ENCODE data around the gene OR10C1. TPM values are rescaled to one million over a fixed set of nuclear protein-coding genes. Genes with fewer than 3 reads are reported as not detected.

OR10C1 gene, protein sequence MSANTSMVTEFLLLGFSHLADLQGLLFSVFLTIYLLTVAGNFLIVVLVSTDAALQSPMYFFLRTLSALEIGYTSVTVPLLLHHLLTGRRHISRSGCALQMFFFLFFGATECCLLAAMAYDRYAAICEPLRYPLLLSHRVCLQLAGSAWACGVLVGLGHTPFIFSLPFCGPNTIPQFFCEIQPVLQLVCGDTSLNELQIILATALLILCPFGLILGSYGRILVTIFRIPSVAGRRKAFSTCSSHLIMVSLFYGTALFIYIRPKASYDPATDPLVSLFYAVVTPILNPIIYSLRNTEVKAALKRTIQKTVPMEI
- not detected in 2 replicates for total RNA-seq
- long read RNA-seq, result 0 reads

DNA sequence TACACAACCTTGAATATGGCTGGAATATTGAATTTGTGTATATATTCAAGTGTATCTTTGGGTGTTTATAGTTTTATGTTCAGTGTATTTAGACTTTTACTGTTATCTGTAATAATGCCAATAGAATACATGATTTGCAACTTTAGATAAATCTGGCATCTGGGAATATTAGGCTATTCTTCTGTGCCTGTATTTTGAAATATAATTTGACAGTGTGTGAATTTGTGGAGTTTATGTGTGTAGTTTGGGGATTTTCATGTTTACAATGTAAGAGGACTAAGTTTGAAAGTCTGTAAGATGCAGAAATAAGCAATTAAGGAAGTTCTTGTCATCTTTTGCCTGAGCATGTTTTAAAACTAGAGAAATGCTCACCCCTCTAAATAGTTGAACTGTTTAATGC is at the start of gene OR10C1:
Gene OR10C1 (plus strand): TSS at position 301 of the 400 bp plus-strand sequence. CDS start 710 bp downstream, outside the sequence.
- TF ChIP-seq, protein P1, sequence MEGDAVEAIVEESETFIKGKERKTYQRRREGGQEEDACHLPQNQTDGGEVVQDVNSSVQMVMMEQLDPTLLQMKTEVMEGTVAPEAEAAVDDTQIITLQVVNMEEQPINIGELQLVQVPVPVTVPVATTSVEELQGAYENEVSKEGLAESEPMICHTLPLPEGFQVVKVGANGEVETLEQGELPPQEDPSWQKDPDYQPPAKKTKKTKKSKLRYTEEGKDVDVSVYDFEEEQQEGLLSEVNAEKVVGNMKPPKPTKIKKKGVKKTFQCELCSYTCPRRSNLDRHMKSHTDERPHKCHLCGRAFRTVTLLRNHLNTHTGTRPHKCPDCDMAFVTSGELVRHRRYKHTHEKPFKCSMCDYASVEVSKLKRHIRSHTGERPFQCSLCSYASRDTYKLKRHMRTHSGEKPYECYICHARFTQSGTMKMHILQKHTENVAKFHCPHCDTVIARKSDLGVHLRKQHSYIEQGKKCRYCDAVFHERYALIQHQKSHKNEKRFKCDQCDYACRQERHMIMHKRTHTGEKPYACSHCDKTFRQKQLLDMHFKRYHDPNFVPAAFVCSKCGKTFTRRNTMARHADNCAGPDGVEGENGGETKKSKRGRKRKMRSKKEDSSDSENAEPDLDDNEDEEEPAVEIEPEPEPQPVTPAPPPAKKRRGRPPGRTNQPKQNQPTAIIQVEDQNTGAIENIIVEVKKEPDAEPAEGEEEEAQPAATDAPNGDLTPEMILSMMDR (IDR thresholded peaks at IDR 0.05; ENCODE audit: unreplicated experiment), result no peak
- peaks cover 29% of the 10 kb centered on the region for H3K27me3 Mint-ChIP-seq
- no peak within 1 kb of the TSS for H3K4me3 Mint-ChIP-seq (ENCODE audit: low read depth)
- H3K27ac Mint-ChIP-seq, result peak within 1 kb of the TSS; percentile 21
- H3K9me3 Mint-ChIP-seq (ENCODE audit: low read depth), result peaks cover 4% of the 10 kb centered on the region
- no peak for DNase-seq (ENCODE audit: low spot score, unreplicated experiment)
- peaks cover 7% of the 10 kb centered on the region for H3K4me1 Mint-ChIP-seq (ENCODE audit: low read depth)
- no peaks in the 10 kb centered on the region for H3K36me3 Mint-ChIP-seq (ENCODE audit: insufficient read depth)

DNA sequence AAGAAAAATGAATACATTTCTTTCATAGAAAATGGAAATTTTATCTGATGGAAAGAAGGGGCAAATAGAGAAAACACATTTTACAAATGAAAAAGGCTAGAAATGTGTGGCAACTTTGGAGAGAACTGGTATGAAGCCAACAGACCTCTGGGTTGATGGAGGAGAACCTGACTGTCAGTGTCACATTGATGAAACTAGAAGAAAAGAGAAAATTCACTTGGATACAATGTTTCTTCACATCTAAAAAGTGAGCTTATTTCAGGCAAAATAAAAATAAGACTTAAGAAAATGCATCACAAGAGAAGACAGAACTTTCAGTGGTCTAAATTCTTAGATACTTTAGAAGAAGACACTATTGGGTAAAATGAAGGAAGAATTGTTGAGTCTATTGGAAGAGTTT is 43.8 kb upstream of the OR10C1 start, which contains the start of gene OR12D2:
Gene OR12D2 (plus strand): TSS at position 301 of the 400 bp plus-strand sequence. CDS start 1,069 bp downstream, outside the sequence.
- H3K4me1 Mint-ChIP-seq (ENCODE audit: low read depth), result no peaks in the 10 kb centered on the region
- TF ChIP-seq, protein P1 (IDR thresholded peaks at IDR 0.05; ENCODE audit: unreplicated experiment), result no peak
- no peak for DNase-seq (ENCODE audit: low spot score, unreplicated experiment)
- H3K27me3 Mint-ChIP-seq, result peaks cover 17% of the 10 kb centered on the region
- H3K9me3 Mint-ChIP-seq (ENCODE audit: low read depth), result no peaks in the 10 kb centered on the region
- H3K36me3 Mint-ChIP-seq (ENCODE audit: insufficient read depth), result no peaks in the 10 kb centered on the region
- no peak within 1 kb of the TSS for H3K4me3 Mint-ChIP-seq (ENCODE audit: low read depth)
- H3K27ac Mint-ChIP-seq, result no peak within 1 kb of the TSS

DNA sequence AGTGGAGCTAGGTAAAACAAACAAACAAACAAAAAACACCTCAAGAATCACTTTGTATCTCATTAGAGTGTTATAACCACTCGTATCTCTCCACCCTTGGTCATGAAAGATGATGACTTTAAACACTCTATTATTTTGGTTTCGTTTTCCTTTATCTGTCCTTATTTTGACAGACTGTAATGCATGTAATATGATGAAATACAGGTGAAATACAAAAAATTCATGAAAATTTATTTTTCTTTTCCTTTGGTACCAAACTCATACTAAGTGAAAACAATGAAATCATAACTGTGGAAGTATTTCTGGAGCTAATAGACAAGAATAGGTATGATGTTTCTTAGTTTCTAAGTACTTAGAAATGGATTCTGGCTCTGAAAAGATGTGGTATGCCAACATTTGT is 39.6 kb upstream of the OR10C1 start:
- Mint-ChIP-seq H3K4me1 (ENCODE audit: low read depth) (no peaks in the 10 kb centered on the region), H3K36me3 (ENCODE audit: insufficient read depth) (no peaks in the 10 kb centered on the region), H3K4me3 (ENCODE audit: low read depth) (no peak overlapping the region), H3K27me3 (peaks cover 17% of the 10 kb centered on the region), H3K27ac (no peak overlapping the region), H3K9me3 (ENCODE audit: low read depth) (no peaks in the 10 kb centered on the region)
- no peak for DNase-seq (ENCODE audit: low spot score, unreplicated experiment)
- TF ChIP-seq, protein P1 (IDR thresholded peaks at IDR 0.05; ENCODE audit: unreplicated experiment), result no peak

DNA sequence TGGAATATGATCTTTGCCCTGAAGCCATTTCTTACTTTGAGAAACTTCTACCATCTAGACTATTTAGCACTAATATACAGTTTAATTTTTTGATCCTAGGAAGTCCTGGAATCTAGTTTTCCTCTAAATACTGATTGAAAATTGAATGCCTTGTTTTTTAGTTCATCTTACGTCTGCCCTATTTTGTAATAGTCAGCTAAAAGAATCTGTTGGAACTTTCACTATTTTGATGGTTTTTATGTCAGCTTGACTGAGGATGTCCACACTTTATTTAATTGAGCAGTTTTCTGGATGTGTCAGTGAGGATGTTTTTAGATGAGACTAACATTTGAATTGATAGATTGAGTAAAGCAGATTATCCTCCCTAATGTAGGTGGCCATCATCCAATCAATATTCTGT is 35.3 kb upstream of the OR10C1 start:
- H3K4me1 Mint-ChIP-seq (ENCODE audit: low read depth), result no peaks in the 10 kb centered on the region
- H3K9me3 Mint-ChIP-seq (ENCODE audit: low read depth), result peaks cover 9% of the 10 kb centered on the region
- H3K4me3 Mint-ChIP-seq (ENCODE audit: low read depth), result no peak overlapping the region
- peaks cover 2% of the 10 kb centered on the region for H3K27me3 Mint-ChIP-seq
- TF ChIP-seq, protein P1 (IDR thresholded peaks at IDR 0.05; ENCODE audit: unreplicated experiment), result no peak
- H3K36me3 Mint-ChIP-seq (ENCODE audit: insufficient read depth), result no peaks in the 10 kb centered on the region
- DNase-seq (ENCODE audit: low spot score, unreplicated experiment), result no peak
- no peak overlapping the region for H3K27ac Mint-ChIP-seq

DNA sequence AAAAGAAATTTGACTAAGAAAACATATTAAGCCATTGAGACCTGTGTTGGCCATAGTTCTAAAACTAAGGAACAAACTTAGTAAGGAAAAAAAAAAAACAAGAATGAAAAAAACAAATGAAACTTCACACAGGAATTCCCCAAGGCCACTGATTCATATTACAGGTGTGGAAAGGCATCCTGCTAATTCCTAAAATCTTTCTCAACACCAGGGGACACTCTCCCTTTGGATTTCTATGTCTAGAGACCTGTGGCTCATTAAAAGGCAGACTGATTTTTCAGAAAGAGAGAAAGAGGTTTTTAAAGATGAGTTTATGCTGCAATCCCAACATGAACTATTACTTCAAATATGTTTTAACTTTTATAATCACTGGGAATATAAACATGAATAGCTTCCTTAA is 24.5 kb upstream of the OR10C1 start, which contains the start of gene OR12D1:
Gene OR12D1 (plus strand): TSS at position 341 of the 400 bp plus-strand sequence.
- H3K27ac Mint-ChIP-seq, result no peak within 1 kb of the TSS
- H3K9me3 Mint-ChIP-seq (ENCODE audit: low read depth), result peaks cover 17% of the 10 kb centered on the region
- peaks cover 9% of the 10 kb centered on the region for H3K27me3 Mint-ChIP-seq

More for the DNA sequence above, 24.5 kb upstream of the OR10C1 start, which contains the start of gene OR12D1:
- no peak for DNase-seq (ENCODE audit: low spot score, unreplicated experiment)
- H3K4me3 Mint-ChIP-seq (ENCODE audit: low read depth), result no peak within 1 kb of the TSS
- H3K4me1 Mint-ChIP-seq (ENCODE audit: low read depth), result no peaks in the 10 kb centered on the region
- H3K36me3 Mint-ChIP-seq (ENCODE audit: insufficient read depth), result no peaks in the 10 kb centered on the region
- TF ChIP-seq, protein P1 (IDR thresholded peaks at IDR 0.05; ENCODE audit: unreplicated experiment), result peak; percentile 38
